C4-2B (cell line): Measurements from ENCODE around the gene ATN1.

Source experiments
- H3K27ac ChIP-seq: fragments of 450-650 bp; 2 replicates; pipeline ENCODE4 v1.5.1; 2017
- CTCF ChIP-seq: fragments of 450-650 bp; conservative IDR thresholded peaks from 2 replicates; pipeline ENCODE4 v1.5.1; 2017; ENCODE audit warnings: mild to moderate bottlenecking
- ZFX ChIP-seq: fragments of 450-650 bp; IDR thresholded peaks from 2 replicates; pipeline ENCODE4 v1.6.1; 2017

The ATN1 gene

GRCh38 chr12:6917491-6918231 lies 10.1 kb upstream of the ATN1 start:
- H3K27ac ChIP-seq, result no peak overlapping the region
- TF ChIP-seq ZFX (no peak), CTCF (no peak)

GRCh38 chr12:6919588-6919987 lies 8.2 kb upstream of the ATN1 start:
- TF ChIP-seq CTCF, result no peak
- no peak for TF ChIP-seq ZFX
- no peak overlapping the region for H3K27ac ChIP-seq

GRCh38 chr12:6921539-6921938 lies 6.2 kb upstream of the ATN1 start:
- no peak overlapping the region for H3K27ac ChIP-seq
- TF ChIP-seq CTCF (no peak), ZFX (no peak)

GRCh38 chr12:6921996-6922946 lies 5.5 kb upstream of the ATN1 start:
- H3K27ac ChIP-seq, result no peak overlapping the region
- TF ChIP-seq ZFX (no peak), CTCF (no peak)

- no peak overlapping the region for H3K27ac ChIP-seq
- TF ChIP-seq ZFX (no peak), CTCF (no peak)
Measured at GRCh38 chr12:6923003-6923732, 4.6 kb upstream of the ATN1 start.

GRCh38 chr12:6923851-6924250 lies 3.9 kb upstream of the ATN1 start:
- peak overlapping the region; percentile 95 for H3K27ac ChIP-seq
- no peak for TF ChIP-seq CTCF
- no peak for TF ChIP-seq ZFX
